GM18505 (cell line): ENCODE measurements around the gene RENBP.

ENCODE experiments used
- ATAC-seq: cut with Tn5 transposase; IDR thresholded peaks from one replicate; pipeline ENCODE4 v1.9.1; 2021; ENCODE audit not compliant: unreplicated experiment
- POLR2A ChIP-seq: IDR thresholded peaks from 4 replicates; pipeline ENCODE4 v1.6.1; 2011; ENCODE audit warnings: borderline replicate concordance; ENCODE audit not compliant: insufficient read depth, insufficient read length; ENCODE audit errors: extremely low read depth

RENBP gene

DNA sequence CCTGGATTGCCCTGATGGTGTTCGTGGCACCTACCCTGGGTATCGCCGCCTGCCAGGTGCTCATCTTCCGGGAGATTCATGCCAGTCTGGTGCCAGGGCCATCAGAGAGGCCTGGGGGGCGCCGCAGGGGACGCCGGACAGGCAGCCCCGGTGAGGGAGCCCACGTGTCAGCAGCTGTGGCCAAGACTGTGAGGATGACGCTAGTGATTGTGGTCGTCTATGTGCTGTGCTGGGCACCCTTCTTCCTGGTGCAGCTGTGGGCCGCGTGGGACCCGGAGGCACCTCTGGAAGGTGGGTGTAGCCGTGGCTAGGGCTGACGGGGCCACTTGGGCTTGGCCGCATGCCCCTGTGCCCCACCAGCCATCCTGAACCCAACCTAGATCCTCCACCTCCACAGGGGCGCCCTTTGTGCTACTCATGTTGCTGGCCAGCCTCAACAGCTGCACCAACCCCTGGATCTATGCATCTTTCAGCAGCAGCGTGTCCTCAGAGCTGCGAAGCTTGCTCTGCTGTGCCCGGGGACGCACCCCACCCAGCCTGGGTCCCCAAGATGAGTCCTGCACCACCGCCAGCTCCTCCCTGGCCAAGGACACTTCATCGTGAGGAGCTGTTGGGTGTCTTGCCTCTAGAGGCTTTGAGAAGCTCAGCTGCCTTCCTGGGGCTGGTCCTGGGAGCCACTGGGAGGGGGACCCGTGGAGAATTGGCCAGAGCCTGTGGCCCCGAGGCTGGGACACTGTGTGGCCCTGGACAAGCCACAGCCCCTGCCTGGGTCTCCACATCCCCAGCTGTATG is 38.1 kb downstream of the RENBP start:
- TF ChIP-seq POLR2A = peak; percentile 0
- no peak for ATAC-seq

DNA sequence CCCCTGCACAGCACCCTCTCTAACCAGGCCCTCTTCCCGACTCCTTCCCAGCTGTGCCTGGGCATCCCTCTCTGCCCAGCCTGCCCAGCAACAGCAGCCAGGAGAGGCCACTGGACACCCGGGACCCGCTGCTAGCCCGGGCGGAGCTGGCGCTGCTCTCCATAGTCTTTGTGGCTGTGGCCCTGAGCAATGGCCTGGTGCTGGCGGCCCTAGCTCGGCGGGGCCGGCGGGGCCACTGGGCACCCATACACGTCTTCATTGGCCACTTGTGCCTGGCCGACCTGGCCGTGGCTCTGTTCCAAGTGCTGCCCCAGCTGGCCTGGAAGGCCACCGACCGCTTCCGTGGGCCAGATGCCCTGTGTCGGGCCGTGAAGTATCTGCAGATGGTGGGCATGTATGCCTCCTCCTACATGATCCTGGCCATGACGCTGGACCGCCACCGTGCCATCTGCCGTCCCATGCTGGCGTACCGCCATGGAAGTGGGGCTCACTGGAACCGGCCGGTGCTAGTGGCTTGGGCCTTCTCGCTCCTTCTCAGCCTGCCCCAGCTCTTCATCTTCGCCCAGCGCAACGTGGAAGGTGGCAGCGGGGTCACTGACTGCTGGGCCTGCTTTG is 38.9 kb downstream of the RENBP start:
- no peak for ATAC-seq
- no peak for TF ChIP-seq POLR2A

DNA sequence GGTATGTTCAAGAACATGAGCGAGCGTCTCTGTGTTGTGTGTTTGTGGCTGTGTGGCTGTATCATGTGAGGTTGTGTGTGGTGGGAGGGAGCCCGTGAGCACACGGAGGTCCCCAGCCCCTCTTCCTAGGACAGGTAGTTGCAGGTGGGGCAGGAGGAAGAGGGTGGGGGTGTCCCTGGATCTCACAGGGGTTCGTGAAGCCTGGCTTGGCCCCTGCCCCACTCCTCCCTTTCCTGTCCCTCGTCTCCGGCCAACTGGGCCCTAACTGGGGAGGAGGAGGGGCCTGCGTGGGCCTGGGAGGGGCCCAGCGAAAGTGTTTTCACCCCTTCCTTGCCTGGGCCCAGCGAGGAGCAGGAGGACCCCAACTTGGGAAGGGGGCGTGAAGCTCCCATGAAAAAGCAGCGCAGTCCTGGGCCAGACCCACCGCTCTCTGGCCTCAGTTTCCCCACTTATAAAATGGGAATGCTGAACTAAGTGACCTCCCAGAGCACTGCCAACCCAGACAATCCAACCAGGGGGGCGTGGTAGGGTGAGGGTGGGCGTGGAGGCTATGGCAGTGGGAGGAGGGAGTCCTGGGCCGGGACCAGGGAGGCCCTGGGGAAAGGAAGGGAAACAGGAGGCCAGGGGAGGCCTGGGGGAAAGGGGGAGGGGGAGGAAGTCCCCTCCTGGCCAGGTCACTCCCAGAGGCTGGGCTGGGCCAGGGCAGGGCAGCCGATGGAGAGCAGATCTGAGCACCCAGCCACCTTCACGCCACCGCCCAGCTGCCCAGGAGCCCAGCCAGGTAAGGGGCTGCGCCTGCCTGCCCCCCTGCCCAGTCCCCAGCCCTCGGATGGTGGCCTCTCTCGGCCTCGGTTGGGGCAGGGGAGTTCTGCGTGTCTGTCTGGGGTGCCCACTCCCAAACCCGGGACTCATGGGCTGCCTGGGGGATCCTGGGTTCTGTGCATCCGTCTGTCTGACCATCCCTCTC is 40.2 kb downstream of the RENBP start, which contains the start of gene AVPR2:
Gene AVPR2, plus strand, starts transcription at position 683 of the 967 bp plus-strand sequence. CDS start 473 bp downstream, outside the sequence.
- no peak for ATAC-seq
- TF ChIP-seq POLR2A = no peak

DNA sequence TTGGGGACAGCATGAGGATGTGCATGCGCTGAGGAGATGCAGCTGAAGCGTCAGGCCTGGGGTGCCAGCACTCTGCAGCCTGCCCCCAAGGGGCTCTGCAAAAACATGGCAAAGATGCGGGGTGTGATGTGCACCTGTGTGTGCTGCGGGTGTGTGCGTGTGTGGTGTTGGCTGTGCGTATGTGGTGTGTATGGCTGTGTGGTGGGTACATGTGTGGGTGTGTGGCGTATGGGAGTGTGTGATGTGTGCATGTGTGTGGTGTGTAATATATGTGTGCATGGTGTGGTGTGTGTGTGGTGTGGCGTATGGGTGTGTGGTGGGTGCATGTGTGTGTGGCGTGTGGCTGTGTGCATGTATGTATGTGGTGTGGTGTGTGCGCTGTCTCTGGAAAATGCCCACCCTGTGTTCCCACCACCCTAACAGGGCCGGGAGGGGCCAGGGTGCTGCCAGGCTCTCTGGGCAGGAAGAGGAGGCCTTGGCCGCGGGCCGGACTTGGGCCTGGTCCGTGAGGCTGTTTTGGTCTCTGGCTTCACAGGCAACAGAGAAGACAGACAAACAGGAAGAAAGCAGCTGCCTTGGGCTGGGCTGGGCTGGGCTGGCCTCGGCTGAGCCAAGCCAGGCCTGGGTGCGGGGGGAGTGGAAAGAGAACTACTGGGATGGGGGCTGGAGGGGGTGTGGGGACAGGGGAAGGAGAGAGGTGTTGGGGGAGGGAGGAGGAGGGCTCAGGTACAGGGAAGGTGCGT is 41.0 kb downstream of the RENBP start:
- no peak for TF ChIP-seq POLR2A
- no peak for ATAC-seq

DNA sequence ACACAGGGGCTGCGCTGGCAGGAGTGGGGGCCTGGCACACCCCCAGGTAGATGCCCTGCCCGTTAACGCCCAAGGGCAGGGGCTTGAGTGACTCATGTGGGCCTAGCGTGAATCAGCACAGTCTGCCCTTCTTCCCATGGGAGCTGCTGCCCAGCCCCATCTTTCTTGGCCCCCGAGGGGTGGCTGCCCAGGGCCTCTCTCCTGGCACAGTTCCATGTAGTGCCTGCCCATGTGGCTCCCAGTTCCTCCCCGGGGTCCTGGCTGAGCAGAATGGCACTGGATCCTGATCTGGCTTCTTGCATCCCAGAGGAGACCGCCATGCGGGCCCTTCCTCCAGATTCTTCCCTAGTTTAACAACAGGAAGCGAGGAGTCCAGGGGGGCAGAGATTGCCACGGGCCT is 42.1 kb downstream of the RENBP start:
- TF ChIP-seq POLR2A = no peak
- no peak for ATAC-seq

DNA sequence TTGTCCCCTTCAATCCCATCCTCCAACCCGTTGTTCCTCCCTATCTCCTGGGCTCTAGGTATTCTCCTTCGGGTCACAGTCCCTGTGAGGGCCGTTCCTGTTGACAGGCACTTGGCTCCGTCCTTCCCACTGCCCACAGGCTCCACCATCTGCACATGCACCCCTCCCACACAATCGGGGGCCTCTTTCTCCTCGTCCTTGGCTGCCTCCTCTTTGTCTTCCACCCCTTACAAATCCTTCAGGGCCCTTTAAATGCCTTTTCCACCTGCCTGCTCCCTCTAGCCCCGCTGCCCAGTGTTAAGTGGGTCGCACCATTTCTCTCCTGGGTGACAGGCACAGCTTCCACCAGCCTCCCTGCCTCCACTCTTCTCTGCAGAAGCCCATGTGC is 42.7 kb downstream of the RENBP start:
- no peak for ATAC-seq
- no peak for TF ChIP-seq POLR2A

DNA sequence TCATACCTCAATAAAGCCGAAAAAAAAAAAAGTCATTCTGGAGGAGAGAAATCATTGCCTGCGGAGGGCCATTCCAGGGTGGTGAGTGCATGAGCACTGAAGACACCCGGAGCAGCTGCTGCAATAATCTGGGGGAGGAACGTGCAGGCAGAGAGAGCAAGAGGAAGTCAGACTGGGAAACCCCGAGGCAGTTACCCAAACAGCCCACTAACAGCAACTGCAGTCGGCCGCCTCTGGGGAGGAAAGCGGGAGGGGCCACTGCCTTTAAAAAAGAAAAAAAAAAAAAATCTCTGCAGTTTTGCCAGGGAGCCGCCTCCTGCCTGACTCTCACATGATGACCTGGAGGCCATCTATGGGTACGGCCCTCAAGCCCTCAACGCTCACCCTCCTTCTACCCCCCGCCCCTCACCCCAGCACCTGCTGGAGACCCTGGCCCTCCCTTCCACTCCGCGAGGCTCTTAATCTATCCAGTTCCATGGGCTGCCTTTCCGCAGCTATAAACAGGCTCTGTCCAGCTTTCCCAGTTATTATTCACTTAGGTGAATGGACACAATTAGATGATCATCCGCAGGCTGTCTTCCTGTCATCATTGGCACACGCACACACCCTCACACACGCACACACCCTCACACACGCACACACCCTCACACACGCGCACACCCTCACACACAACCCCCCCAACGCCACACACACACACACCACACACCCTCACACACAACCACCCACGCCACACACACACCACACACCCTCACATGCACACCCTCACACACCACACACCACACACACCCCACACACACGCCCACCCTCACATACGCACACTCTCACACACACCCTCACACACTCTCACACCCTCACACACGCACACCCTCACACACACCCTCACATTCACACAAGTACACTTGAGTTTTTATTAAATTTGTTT is 43.4 kb downstream of the RENBP start:
- ATAC-seq = peak; percentile 60
- no peak for TF ChIP-seq POLR2A

DNA sequence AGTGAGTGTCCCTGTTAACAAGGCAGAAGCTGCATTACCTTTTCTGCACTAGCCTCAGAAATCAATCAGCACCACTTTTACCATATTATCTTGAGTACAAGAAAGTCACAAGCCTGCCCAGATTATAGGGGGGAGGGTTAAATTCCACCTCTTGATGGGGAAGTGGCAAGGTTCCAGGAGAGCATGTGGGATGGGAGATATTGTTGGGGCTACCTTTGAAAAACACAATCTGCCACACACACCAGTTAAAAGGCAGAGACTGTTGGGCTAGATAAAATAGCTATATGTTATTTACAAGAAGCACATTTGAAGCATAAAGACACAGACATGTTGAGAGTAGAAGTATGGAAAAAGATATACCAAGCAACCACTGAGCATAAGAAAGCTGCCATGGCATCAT is 46.5 kb downstream of the RENBP start:
- TF ChIP-seq POLR2A = no peak
- no peak for ATAC-seq

DNA sequence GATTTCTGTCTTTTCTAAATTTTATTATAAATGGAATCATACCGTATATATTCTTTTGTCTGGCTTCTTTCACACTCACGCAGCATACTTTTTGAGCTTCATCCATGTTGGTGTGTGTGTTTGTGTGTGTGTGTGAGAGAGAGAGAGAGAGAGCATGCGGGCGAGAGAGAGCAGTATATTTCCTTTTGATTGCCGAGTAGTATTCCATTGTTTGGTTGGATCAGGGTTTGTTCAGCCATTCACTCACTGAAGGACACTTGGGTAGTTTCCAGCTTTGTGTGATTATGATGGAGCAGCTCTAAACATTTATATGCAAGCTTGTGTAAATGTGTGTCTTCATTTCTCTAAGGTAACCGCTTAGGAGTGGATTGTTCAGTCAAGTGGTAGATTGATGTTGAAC is 55.3 kb downstream of the RENBP start:
- no peak for ATAC-seq
- no peak for TF ChIP-seq POLR2A

DNA sequence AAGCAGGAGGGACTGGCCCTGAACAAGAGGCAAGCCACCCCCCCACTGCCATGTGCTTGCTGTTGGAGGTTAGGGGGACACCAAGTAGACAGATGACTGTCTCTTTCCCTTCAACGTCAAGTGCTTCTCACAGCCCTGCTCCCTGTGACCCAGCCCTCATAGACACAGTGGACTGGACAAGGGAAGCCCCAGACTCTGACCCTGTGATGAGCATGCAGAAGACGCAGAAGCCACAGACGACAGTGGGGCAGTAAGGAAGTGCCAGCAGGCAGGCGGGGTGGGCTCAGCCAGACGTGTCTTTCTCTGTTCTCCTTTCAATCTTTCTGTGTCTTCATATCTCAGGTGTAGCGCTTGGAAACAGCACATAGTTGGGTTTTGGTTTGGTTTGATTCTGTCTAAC is 56.1 kb downstream of the RENBP start:
- ATAC-seq = no peak
- TF ChIP-seq POLR2A = no peak

DNA sequence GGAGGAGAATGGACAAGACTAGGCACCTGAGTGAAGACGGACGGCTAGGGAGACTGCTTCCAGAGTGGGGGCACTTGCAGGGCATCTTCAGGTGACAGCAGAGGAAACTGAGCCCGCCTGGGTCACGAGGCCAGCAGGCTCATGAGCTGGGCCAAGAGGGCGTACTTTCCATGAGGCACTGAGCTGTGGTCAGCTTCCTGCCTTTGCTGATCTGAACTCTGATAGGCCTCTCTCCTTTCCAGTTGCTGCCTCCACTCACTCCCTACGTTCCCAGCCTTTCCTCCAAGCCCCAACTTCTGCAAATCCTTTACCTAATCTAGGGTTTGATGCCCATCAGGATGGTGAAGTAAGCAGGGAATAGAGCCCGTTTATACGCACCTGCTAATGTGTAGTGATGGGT is 57.1 kb downstream of the RENBP start:
- TF ChIP-seq POLR2A = no peak
- no peak for ATAC-seq

DNA sequence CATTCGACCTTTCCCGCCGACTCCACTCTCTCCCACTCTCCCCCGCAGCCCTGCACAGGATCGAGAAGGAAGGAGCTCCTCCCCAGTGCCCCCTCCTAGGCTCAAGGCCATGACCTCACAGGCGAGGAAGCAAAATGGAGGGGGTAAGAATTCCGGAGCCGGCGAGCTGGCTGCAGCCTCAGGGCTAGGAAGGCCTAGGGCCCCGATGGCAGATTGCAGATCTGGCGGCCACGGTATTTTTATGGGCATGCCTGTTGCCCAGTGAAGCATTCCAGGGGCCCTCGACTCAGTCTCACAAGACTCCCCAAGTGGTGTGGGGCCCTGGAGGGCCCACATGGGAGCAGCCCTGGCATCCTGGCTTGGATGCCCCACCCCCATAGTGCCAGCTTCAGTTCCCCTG is 57.5 kb downstream of the RENBP start:
- no peak for ATAC-seq
- no peak for TF ChIP-seq POLR2A
